ENCODE measurements around the gene ENTPD8.

Gene ENTPD8

GRCh38 chr9:137403269-137403668 is 37.9 kb downstream of the ENTPD8 start:
- DNase-seq (ENCODE audit: low read depth in 1 of 2, low spot score in 1 of 2), result no peak
- in situ Hi-C loops (cut with HindIII; ENCODE audit: low pct_unique_long_range_greater_than_20kb, low sequenced_read_pairs), result no loop called here
- TF ChIP-seq JUND (IDR thresholded peaks at IDR 0.05; ENCODE audit: low read depth), result no peak

GRCh38 chr9:137402746-137403145 is 38.4 kb downstream of the ENTPD8 start:
- no peak for TF ChIP-seq JUND (IDR thresholded peaks at IDR 0.05; ENCODE audit: low read depth)
- DNase-seq (ENCODE audit: low read depth in 1 of 2, low spot score in 1 of 2), result no peak
- in situ Hi-C loops (cut with HindIII; ENCODE audit: low pct_unique_long_range_greater_than_20kb, low sequenced_read_pairs), result no loop called here

GRCh38 chr9:137398561-137399468 is 42.3 kb downstream of the ENTPD8 start:
- in situ Hi-C loops (cut with HindIII; ENCODE audit: low pct_unique_long_range_greater_than_20kb, low sequenced_read_pairs), result no loop called here
- DNase-seq (ENCODE audit: low read depth in 1 of 2, low spot score in 1 of 2), result no peak
- no peak for TF ChIP-seq JUND (IDR thresholded peaks at IDR 0.05; ENCODE audit: low read depth)

GRCh38 chr9:137397675-137398423 is 43.3 kb downstream of the ENTPD8 start:
- no peak for DNase-seq (ENCODE audit: low read depth in 1 of 2, low spot score in 1 of 2)
- TF ChIP-seq JUND (IDR thresholded peaks at IDR 0.05; ENCODE audit: low read depth), result no peak
- in situ Hi-C loops (cut with HindIII; ENCODE audit: low pct_unique_long_range_greater_than_20kb, low sequenced_read_pairs), result no loop called here

- in situ Hi-C loops (cut with HindIII; ENCODE audit: low pct_unique_long_range_greater_than_20kb, low sequenced_read_pairs), result no loop called here
- TF ChIP-seq JUND (IDR thresholded peaks at IDR 0.05; ENCODE audit: low read depth), result no peak
- DNase-seq (ENCODE audit: low read depth in 1 of 2, low spot score in 1 of 2), result no peak
These were observed 44.4 kb downstream of the ENTPD8 start for GRCh38 chr9:137396634-137397367.

GRCh38 chr9:137396227-137396626 is 44.9 kb downstream of the ENTPD8 start:
- no peak for DNase-seq (ENCODE audit: low read depth in 1 of 2, low spot score in 1 of 2)
- in situ Hi-C loops (cut with HindIII; ENCODE audit: low pct_unique_long_range_greater_than_20kb, low sequenced_read_pairs), result no loop called here
- no peak for TF ChIP-seq JUND (IDR thresholded peaks at IDR 0.05; ENCODE audit: low read depth)

- TF ChIP-seq JUND (IDR thresholded peaks at IDR 0.05; ENCODE audit: low read depth), result no peak
- in situ Hi-C loops (cut with HindIII; ENCODE audit: low pct_unique_long_range_greater_than_20kb, low sequenced_read_pairs), result no loop called here
- no peak for DNase-seq (ENCODE audit: low read depth in 1 of 2, low spot score in 1 of 2)
These were observed 45.5 kb downstream of the ENTPD8 start for GRCh38 chr9:137395666-137396010.

- in situ Hi-C loops (cut with HindIII; ENCODE audit: low pct_unique_long_range_greater_than_20kb, low sequenced_read_pairs), result no loop called here
- no peak for DNase-seq (ENCODE audit: low read depth in 1 of 2, low spot score in 1 of 2)
- TF ChIP-seq JUND (IDR thresholded peaks at IDR 0.05; ENCODE audit: low read depth), result no peak
These were observed 46.1 kb downstream of the ENTPD8 start for GRCh38 chr9:137394866-137395665.

GRCh38 chr9:137393176-137394150 is 47.7 kb downstream of the ENTPD8 start:
- in situ Hi-C loops (cut with HindIII; ENCODE audit: low pct_unique_long_range_greater_than_20kb, low sequenced_read_pairs), result no loop called here
- DNase-seq (ENCODE audit: low read depth in 1 of 2, low spot score in 1 of 2), result no peak
- no peak for TF ChIP-seq JUND (IDR thresholded peaks at IDR 0.05; ENCODE audit: low read depth)

GRCh38 chr9:137392232-137393007 is 48.7 kb downstream of the ENTPD8 start:
- in situ Hi-C loops (cut with HindIII; ENCODE audit: low pct_unique_long_range_greater_than_20kb, low sequenced_read_pairs), result no loop called here
- no peak for TF ChIP-seq JUND (IDR thresholded peaks at IDR 0.05; ENCODE audit: low read depth)
- no peak for DNase-seq (ENCODE audit: low read depth in 1 of 2, low spot score in 1 of 2)

Measured in T47D (cell line).